Fibroblast of villous mesenchyme (primary cell): ENCODE results near the gene ABCC4. TPM values are rescaled to one million over a fixed set of nuclear protein-coding genes. Genes with fewer than 3 reads are reported as not detected.

Experiments used
- DNase-seq: peaks from one replicate; pipeline ENCODE4 v3.0.0-alpha.2; 2010; ENCODE audit warnings: low read depth
- H3K4me3 ChIP-seq: 2 replicates; pipeline ENCODE4 v1.5.1; 2011; ENCODE audit warnings: low read depth, mild to moderate bottlenecking, low read length
- total RNA-seq: library from RNA; depleted of rRNA; stranded (reverse); fragments of >200 nt; gene quantifications from 2 replicates; pipeline ENCODE4 v1.2.3, GENCODE V29; 2012
- TF ChIP-seq, protein P1 (sequence below): IDR thresholded peaks from 2 replicates; pipeline ENCODE4 v1.5.1; 2012; ENCODE audit warnings: low read depth, mild to moderate bottlenecking, low read length; ENCODE audit not compliant: insufficient read depth

Gene ABCC4, protein sequence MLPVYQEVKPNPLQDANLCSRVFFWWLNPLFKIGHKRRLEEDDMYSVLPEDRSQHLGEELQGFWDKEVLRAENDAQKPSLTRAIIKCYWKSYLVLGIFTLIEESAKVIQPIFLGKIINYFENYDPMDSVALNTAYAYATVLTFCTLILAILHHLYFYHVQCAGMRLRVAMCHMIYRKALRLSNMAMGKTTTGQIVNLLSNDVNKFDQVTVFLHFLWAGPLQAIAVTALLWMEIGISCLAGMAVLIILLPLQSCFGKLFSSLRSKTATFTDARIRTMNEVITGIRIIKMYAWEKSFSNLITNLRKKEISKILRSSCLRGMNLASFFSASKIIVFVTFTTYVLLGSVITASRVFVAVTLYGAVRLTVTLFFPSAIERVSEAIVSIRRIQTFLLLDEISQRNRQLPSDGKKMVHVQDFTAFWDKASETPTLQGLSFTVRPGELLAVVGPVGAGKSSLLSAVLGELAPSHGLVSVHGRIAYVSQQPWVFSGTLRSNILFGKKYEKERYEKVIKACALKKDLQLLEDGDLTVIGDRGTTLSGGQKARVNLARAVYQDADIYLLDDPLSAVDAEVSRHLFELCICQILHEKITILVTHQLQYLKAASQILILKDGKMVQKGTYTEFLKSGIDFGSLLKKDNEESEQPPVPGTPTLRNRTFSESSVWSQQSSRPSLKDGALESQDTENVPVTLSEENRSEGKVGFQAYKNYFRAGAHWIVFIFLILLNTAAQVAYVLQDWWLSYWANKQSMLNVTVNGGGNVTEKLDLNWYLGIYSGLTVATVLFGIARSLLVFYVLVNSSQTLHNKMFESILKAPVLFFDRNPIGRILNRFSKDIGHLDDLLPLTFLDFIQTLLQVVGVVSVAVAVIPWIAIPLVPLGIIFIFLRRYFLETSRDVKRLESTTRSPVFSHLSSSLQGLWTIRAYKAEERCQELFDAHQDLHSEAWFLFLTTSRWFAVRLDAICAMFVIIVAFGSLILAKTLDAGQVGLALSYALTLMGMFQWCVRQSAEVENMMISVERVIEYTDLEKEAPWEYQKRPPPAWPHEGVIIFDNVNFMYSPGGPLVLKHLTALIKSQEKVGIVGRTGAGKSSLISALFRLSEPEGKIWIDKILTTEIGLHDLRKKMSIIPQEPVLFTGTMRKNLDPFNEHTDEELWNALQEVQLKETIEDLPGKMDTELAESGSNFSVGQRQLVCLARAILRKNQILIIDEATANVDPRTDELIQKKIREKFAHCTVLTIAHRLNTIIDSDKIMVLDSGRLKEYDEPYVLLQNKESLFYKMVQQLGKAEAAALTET (N-terminal part only)
- total RNA-seq, result 56.6 and 65.7 TPM in 2 replicates

DNA sequence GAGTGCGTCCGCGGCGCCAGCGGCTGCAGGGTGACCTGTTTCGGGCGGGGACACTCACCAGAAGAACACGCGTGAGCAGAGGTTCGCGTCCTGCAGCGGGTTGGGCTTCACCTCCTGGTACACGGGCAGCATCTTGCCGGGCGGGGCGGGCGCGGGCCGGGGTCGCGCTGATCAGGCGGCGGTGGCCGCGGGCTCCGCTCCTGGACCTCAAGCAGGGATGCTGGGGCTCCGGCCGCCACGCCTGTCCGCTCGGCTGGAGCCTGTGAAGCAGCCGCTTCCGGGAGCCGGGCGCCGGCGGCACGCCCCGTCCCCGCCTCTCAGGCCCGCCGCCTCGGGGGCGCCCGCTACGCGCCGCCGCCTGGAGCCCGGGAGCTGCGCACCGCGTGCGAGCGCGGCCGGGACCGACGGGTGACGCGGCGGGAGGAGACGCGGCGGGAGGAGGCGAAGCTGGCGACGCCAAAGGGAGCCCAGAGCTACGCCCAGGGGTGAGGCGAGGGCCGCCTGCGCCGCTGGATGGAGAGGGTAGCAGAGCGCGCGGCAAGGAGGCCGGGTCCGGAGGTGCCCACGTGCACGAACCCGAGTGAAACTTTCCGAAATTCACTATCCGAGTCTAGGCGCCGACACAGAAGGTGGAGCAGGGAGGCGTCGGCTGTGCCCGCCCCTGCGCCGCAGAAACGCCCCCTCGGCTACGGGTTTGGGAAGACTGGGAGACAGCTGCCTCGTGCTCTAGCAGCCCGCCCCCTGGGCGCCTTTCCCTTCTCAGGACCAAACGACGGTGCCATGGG, at the start of gene ABCC4:
Gene ABCC4, minus strand, starts transcription at position 269 of the 785 bp plus-strand sequence. Its CDS starts 137 bp downstream, at position 132.
- peak; percentile 81 for DNase-seq
- peak within 1 kb of the TSS; percentile 81 for H3K4me3 ChIP-seq
- TF ChIP-seq, protein P1, sequence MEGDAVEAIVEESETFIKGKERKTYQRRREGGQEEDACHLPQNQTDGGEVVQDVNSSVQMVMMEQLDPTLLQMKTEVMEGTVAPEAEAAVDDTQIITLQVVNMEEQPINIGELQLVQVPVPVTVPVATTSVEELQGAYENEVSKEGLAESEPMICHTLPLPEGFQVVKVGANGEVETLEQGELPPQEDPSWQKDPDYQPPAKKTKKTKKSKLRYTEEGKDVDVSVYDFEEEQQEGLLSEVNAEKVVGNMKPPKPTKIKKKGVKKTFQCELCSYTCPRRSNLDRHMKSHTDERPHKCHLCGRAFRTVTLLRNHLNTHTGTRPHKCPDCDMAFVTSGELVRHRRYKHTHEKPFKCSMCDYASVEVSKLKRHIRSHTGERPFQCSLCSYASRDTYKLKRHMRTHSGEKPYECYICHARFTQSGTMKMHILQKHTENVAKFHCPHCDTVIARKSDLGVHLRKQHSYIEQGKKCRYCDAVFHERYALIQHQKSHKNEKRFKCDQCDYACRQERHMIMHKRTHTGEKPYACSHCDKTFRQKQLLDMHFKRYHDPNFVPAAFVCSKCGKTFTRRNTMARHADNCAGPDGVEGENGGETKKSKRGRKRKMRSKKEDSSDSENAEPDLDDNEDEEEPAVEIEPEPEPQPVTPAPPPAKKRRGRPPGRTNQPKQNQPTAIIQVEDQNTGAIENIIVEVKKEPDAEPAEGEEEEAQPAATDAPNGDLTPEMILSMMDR, result peak; percentile 7

DNA sequence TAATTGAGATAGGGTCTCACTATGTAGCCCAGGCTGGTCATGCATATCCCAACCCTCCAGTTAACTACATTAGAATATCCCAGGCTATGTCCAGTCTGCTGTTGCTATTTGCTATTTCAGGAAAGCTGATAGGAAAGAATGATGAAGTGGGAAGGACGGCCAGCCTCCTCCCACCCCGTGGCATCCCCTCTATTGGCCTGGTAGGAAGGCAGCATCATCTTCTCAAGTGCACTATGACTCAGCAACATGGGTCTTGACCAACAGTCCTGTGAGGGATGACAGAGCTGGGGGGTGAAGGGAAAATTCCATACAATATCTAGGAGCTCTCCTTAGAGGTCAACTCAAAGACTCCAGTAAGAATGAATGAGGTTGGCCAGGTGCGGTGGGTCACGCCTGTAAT, 48.0 kb upstream of the ABCC4 start:
- peak; percentile 35 for DNase-seq
- TF ChIP-seq, protein P1, result no peak
- H3K4me3 ChIP-seq, result no peak overlapping the region

DNA sequence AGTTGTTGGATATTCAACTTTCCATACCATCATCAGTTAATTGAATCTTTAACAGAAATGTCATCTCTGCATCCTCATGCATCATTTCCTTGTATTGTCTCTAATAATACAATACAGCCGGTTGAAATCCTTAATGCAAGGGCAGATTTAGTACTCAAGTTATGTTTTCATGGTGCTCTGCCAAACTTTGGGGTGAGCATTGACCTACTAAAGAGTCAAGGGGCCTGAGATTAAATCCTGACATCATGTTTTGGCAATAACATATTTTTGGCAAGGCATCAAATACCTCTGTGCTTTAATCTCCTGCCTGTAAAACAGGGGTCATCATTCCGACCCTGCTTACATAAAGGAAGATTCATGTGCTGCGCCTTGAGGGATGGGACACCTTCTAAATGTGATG, 42.7 kb upstream of the ABCC4 start:
- TF ChIP-seq, protein P1, result no peak
- no peak overlapping the region for H3K4me3 ChIP-seq
- no peak for DNase-seq

DNA sequence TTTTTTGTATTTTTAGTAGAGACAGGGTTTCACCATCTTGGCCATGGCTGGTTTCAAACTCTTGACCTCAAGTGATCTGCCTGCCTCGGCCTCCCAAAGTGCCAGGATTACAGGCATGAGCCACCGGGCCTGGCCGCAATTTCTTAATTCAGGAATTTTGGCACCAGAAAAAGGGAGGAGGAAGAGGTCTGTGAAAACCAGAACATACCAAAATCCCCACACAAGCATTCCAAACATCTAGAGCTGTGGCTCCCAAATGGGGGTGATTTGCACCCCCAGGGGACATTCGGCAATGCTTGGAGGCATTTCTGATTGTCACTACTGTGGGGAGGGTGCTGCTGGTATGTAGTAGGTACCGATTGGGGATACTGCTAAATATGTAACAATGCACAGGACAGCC, 40.2 kb upstream of the ABCC4 start:
- DNase-seq, result no peak
- TF ChIP-seq, protein P1, result no peak

DNA sequence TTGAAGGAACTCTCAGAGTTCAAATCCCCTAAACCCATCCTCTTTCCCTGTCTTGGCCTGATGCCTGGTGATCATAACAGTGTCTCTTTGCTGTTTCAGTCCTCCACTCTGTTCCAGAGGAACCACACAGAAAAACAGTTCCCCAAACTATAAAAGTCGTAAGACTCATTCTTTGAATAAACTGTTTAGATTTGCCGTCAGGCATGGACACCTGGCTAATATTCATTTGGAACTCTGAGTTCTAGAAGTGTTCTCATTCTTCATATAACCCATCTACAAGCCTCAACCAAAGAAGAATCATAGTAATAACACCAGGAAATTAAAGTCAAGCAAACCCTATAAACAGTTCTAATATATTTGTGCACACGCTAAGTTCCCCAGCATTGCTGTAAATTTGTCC, 37.7 kb upstream of the ABCC4 start:
- DNase-seq, result no peak
- TF ChIP-seq, protein P1, result no peak
- H3K4me3 ChIP-seq, result no peak overlapping the region

More for the DNA sequence above, 40.2 kb upstream of the ABCC4 start:
- no peak overlapping the region for H3K4me3 ChIP-seq
